IMR-90 (cell line): ENCODE data around the gene THADA. TPM values are rescaled to one million over a fixed set of nuclear protein-coding genes. Genes with fewer than 3 reads are reported as not detected.

ENCODE experiments used
- ATAC-seq: fragments of 200-7000 bp; cut with Tn5 transposase; 2 replicates; pipeline ENCODE4 v1.9.1; 2020; ENCODE audit warnings: low read depth, mild to moderate bottlenecking, moderate library complexity
- BruUV-seq: library from RNA; stranded (reverse); fragments of 400-500 nt; replicated peaks from 2 replicates; lab custom pipeline; 2021; lab: Mats Ljungman, UMichigan
- CTCF ChIA-PET: fragments of 300-600 bp; formaldehyde crosslinking; extraction: SDS; loops from one replicate; lab custom pipeline; 2021; ENCODE audit warnings: antibody characterized with exemption; lab: Yijun Ruan, JAX
- POLR2A ChIA-PET: fragments of 300-600 bp; sonication (Branson Sonifier 250); formaldehyde crosslinking; loops from one replicate; lab custom pipeline; 2022; ENCODE audit warnings: antibody characterized with exemption; ENCODE audit not compliant: unreplicated experiment; lab: Charles Lee
- DNase-seq: peaks from one replicate; pipeline ENCODE4 v3.0.0; 2013
- H2AFZ ChIP-seq: replicated peaks from 2 replicates; pipeline ENCODE3; 2013; ENCODE audit warnings: low read length, mild to moderate bottlenecking; ENCODE audit not compliant: poor library complexity
- H2AK5ac ChIP-seq: 2 replicates; pipeline ENCODE4 v1.6.1; 2013; ENCODE audit warnings: low read depth, low read length, inconsistent platforms
- H2AK9ac ChIP-seq: replicated peaks from 2 replicates; pipeline ENCODE3; 2013; ENCODE audit warnings: mild to moderate bottlenecking, low read depth, low read length, moderate library complexity; ENCODE audit not compliant: poor library complexity
- H2BK120ac ChIP-seq: 2 replicates; pipeline ENCODE4 v1.6.1; 2013; ENCODE audit warnings: low read depth, low read length, inconsistent platforms
- H2BK15ac ChIP-seq: 3 replicates; pipeline ENCODE4 v1.6.1; 2013; ENCODE audit warnings: low read depth, low read length, inconsistent platforms
- H2BK20ac ChIP-seq: 2 replicates; pipeline ENCODE4 v1.6.1; 2013; ENCODE audit warnings: low read depth, mild to moderate bottlenecking, inconsistent platforms, low read length, moderate library complexity
- H2BK5ac ChIP-seq: 2 replicates; pipeline ENCODE4 v1.6.1; 2013; ENCODE audit warnings: mild to moderate bottlenecking, low read depth, low read length, inconsistent platforms; ENCODE audit not compliant: poor library complexity, severe bottlenecking
- H3K14ac ChIP-seq: replicated peaks from 2 replicates; pipeline ENCODE4 v1.6.1; 2013; ENCODE audit warnings: low read depth, low read length, inconsistent platforms
- H3K18ac ChIP-seq: 2 replicates; pipeline ENCODE4 v1.6.1; 2013; ENCODE audit warnings: low read depth, low read length, control low read depth
- H3K23ac ChIP-seq: 2 replicates; pipeline ENCODE4 v1.6.1; 2013; ENCODE audit warnings: low read depth, low read length, inconsistent platforms
- H3K27ac ChIP-seq: 2 replicates; pipeline ENCODE4 v1.5.1; 2013; ENCODE audit warnings: mild to moderate bottlenecking, control low read depth, low read length; ENCODE audit not compliant: insufficient read depth
- H3K27me3 ChIP-seq: 2 replicates; pipeline ENCODE4 v1.6.1; 2013; ENCODE audit warnings: low read length; ENCODE audit not compliant: control insufficient read depth, insufficient read depth
- H3K36me3 ChIP-seq: 2 replicates; pipeline ENCODE4 v1.6.1; 2013; ENCODE audit warnings: low read length, mixed read lengths; ENCODE audit not compliant: control insufficient read depth, insufficient read depth
- H3K4ac ChIP-seq: 2 replicates; pipeline ENCODE4 v1.6.1; 2013; ENCODE audit warnings: low read depth, low read length, inconsistent platforms
- H3K4me1 ChIP-seq: 2 replicates; pipeline ENCODE4 v1.6.1; 2013; ENCODE audit warnings: low read length, mixed read lengths; ENCODE audit not compliant: control insufficient read depth, insufficient read depth
- H3K4me2 ChIP-seq: 2 replicates; pipeline ENCODE4 v1.6.1; 2013; ENCODE audit warnings: low read depth, mild to moderate bottlenecking, control low read depth, low read length, moderate library complexity
- H3K4me3 ChIP-seq: 2 replicates; pipeline ENCODE4 v1.5.1; 2013; ENCODE audit warnings: low read depth, mild to moderate bottlenecking, control low read depth, low read length, moderate library complexity; ENCODE audit not compliant: insufficient read depth
- H3K56ac ChIP-seq: 2 replicates; pipeline ENCODE4 v1.6.1; 2013; ENCODE audit warnings: low read length, inconsistent platforms; ENCODE audit not compliant: insufficient read depth; ENCODE audit errors: extremely low read depth
- H3K79me1 ChIP-seq, 2 experiments: 2 replicates each; pipeline ENCODE4 v1.6.1; 2013; ENCODE audit warnings: low read length in 2 of 2, inconsistent platforms in 1 of 2, low read depth in 1 of 2
- H3K9ac ChIP-seq: 2 replicates; pipeline ENCODE4 v1.6.1; 2013; ENCODE audit warnings: low read depth, low read length, control low read depth
- H3K9me1 ChIP-seq: 2 replicates; pipeline ENCODE4 v1.6.1; 2013; ENCODE audit warnings: low read length, inconsistent platforms; ENCODE audit not compliant: insufficient read depth
- H3K9me3 ChIP-seq: 2 replicates; pipeline ENCODE4 v1.6.1; 2013; ENCODE audit warnings: low read length; ENCODE audit not compliant: control insufficient read depth, insufficient read depth
- H4K20me1 ChIP-seq: 2 replicates; pipeline ENCODE4 v1.6.1; 2013; ENCODE audit warnings: low read length, inconsistent platforms; ENCODE audit not compliant: insufficient read depth
- H4K5ac ChIP-seq: 2 replicates; pipeline ENCODE4 v1.6.1; 2013; ENCODE audit warnings: mild to moderate bottlenecking, low read depth, low read length, control low read depth
- H4K8ac ChIP-seq, 2 experiments: 2 replicates each; pipeline ENCODE4 v1.6.1; 2013; ENCODE audit warnings: low read depth in 2 of 2, low read length in 2 of 2, control low read depth in 1 of 2, inconsistent platforms in 1 of 2
- H4K91ac ChIP-seq: 2 replicates; pipeline ENCODE4 v1.6.1; 2013; ENCODE audit warnings: low read depth, low read length, inconsistent platforms; ENCODE audit not compliant: insufficient read depth
- CHD1 ChIP-seq: IDR thresholded peaks from 2 replicates; pipeline ENCODE4 v1.6.1; 2012; ENCODE audit warnings: low read depth, low read length, improper control_type of control experiment
- RFX5 ChIP-seq: IDR thresholded peaks from 2 replicates; pipeline ENCODE4 v1.8.0; 2012; ENCODE audit warnings: low read depth, mild to moderate bottlenecking, low read length, moderate library complexity
- WGBS, 2 experiments: methylation state at CpG; one replicate each; pipeline versions ENCODE4 v1.1.5 to v1.1.7; 2013; ENCODE audit warnings: missing lambda C conversion rate in 2 of 2; ENCODE audit not compliant: insufficient read length in 1 of 2; ENCODE audit errors: extremely low coverage in 2 of 2; 5-methylcytosine and 5-hydroxymethylcytosine counted together
- dilution Hi-C: fragments of 300-500 bp; cut with HindIII; formaldehyde crosslinking; loops from one replicate; pipeline ENCODE4 v1.14.3; 2018; ENCODE audit warnings: low sequenced_read_pairs; ENCODE audit not compliant: unreplicated experiment
- in situ Hi-C: fragments of 300-500 bp; cut with MboI; formaldehyde crosslinking; loops from 3 replicates; pipeline ENCODE4 v1.14.3; 2019; ENCODE audit warnings: low sequenced_read_pairs, inconsistent platforms, mixed read lengths
- intact Hi-C: fragments of 100-400 bp; cut with micrococcal nuclease; formaldehyde crosslinking; loops from 2 replicates; pipeline ENCODE4 v1.10.0; 2022
- polyA plus RNA-seq, 3 experiments: library from polyadenylated mRNA; depleted of rRNA; stranded (reverse); fragments of >200 nt; gene quantifications; 2 replicates each; pipeline ENCODE4 v1.2.3, GENCODE V29; 2012; ENCODE audit warnings: low replicate concordance in 1 of 3
- total RNA-seq: library from RNA; depleted of rRNA; stranded (reverse); fragments of >200 nt; gene quantifications from 2 replicates; pipeline ENCODE4 v1.2.3, GENCODE V29; 2012

The THADA gene
- total and polyA plus RNA-seq, 2 of the 4 experiments (the other 2 are of a cell fraction): 10.5 to 21.3 TPM

- CTCF ChIA-PET: interaction anchor here (0.6 kb wide), 1 partner anchor 953 kb away, joined by 3 read pairs; no protein-coding TSS in a partner anchor
- no peak overlapping the region for H2AK9ac ChIP-seq
- no peaks in the 10 kb centered on the region for H3K9me1 ChIP-seq
- no peak overlapping the region for H3K27ac ChIP-seq
- H3K14ac ChIP-seq: no peak overlapping the region
- H3K9ac ChIP-seq: no peak overlapping the region
- TF ChIP-seq CHD1: no peak
- no peak for TF ChIP-seq RFX5
- H4K91ac ChIP-seq: no peak overlapping the region
- H3K56ac ChIP-seq: no peak overlapping the region
- H3K23ac ChIP-seq: no peak overlapping the region
- H2AFZ ChIP-seq: no peak overlapping the region
- H3K4me2 ChIP-seq: no peak overlapping the region
- H2AK5ac ChIP-seq: no peak overlapping the region
- no peaks in the 10 kb centered on the region for H3K79me1 ChIP-seq
- no peak for DNase-seq
- H4K20me1 ChIP-seq: no peaks in the 10 kb centered on the region
- POLR2A ChIA-PET: no interaction called here
- no TSS peak for BruUV-seq
- in situ Hi-C loops: no loop called here
- H2BK5ac ChIP-seq: no peak overlapping the region
- no peak overlapping the region for H3K4ac ChIP-seq
- no peak overlapping the region for H2BK20ac ChIP-seq
- intact Hi-C loops: no loop called here
- ATAC-seq: no peak
- no peak overlapping the region for H4K5ac ChIP-seq
- no peak overlapping the region for H4K8ac ChIP-seq
- H2BK15ac ChIP-seq: no peak overlapping the region
- whole genome bisulfite sequencing, 2 experiments: no CpG with 5 or more reads among the region's 1 CpG
- H3K27me3 ChIP-seq: no peaks in the 10 kb centered on the region
- dilution Hi-C loops: no loop called here
- no peak overlapping the region for H3K4me3 ChIP-seq
- peaks cover 3% of the 10 kb centered on the region; the same call in 1 of the 2 replicates for H3K36me3 ChIP-seq
- H2BK120ac ChIP-seq: no peak overlapping the region
- no peak overlapping the region for H3K18ac ChIP-seq
- no peaks in the 10 kb centered on the region for H3K9me3 ChIP-seq
- H3K4me1 ChIP-seq: peaks cover 5% of the 10 kb centered on the region
Observed at GRCh38 chr2:43448822-43449110, 147.1 kb downstream of the THADA start.
